ENCODE measurements around the gene B4GALNT4.

B4GALNT4 gene

GRCh38 chr11:325796-326591 is 43.3 kb upstream of the B4GALNT4 start:
- Histone ChIP-seq H3K79me2 (ENCODE audit: low read length) (no peaks in the 10 kb centered on the region), H3K36me3 (replicated peaks; ENCODE audit: insufficient read depth, low read length) (no peaks in the 10 kb centered on the region), H3K9ac (ENCODE audit: low read length) (no peak overlapping the region), H4K20me1 (ENCODE audit: insufficient read depth, low read length) (no peaks in the 10 kb centered on the region), H3K9me2 (replicated peaks; ENCODE audit: insufficient read depth, low read length) (no peaks in the 10 kb centered on the region), H3K4me3 (ENCODE audit: low read length) (no peak overlapping the region), H3K9me3 (replicated peaks; ENCODE audit: insufficient read depth, low read length) (no peaks in the 10 kb centered on the region), H3K4me2 (ENCODE audit: low read depth, low read length) (no peak overlapping the region), H3K27me3 (replicated peaks; ENCODE audit: insufficient read depth, low read length) (peaks cover 71% of the 10 kb centered on the region), H3F3A (ENCODE audit: insufficient read depth, low read length) (peaks cover 3% of the 10 kb centered on the region; the same call in 1 of the 2 replicates), H3K4me1 (ENCODE audit: low read length) (peaks cover 18% of the 10 kb centered on the region), H3K27ac (ENCODE audit: low read length) (no peak overlapping the region), H2AFZ (ENCODE audit: low read length) (no peak overlapping the region)
- TF ChIP-seq CTCF (IDR thresholded peaks at IDR 0.05; ENCODE audit: low read length) (no peak), EZH2phosphoT487 (IDR thresholded peaks at IDR 0.05; ENCODE audit: low read length) (no peak), EZH2 (optimal IDR thresholded peaks at IDR 0.05; ENCODE audit: low read depth, low read length) (no peak)
- DNase-seq, result no peak

GRCh38 chr11:326592-326841 is 42.8 kb upstream of the B4GALNT4 start:
- peaks cover 23% of the 10 kb centered on the region for H3K4me1 ChIP-seq (ENCODE audit: low read length)
- no peak overlapping the region for H3K4me2 ChIP-seq (ENCODE audit: low read depth, low read length)

GRCh38 chr11:326842-327580 is 42.3 kb upstream of the B4GALNT4 start:
- Histone ChIP-seq H2AFZ (ENCODE audit: low read length) (no peak overlapping the region), H3K4me2 (ENCODE audit: low read depth, low read length) (no peak overlapping the region; the same call in 1 of the 2 replicates), H3K9ac (ENCODE audit: low read length) (no peak overlapping the region)

More at GRCh38 chr11:326592-326841, 42.8 kb upstream of the B4GALNT4 start:
- no peak overlapping the region for H2AFZ ChIP-seq (ENCODE audit: low read length)
- no peak overlapping the region for H3K4me3 ChIP-seq (ENCODE audit: low read length)
- no peaks in the 10 kb centered on the region for H3K9me2 ChIP-seq (replicated peaks; ENCODE audit: insufficient read depth, low read length)
- no peaks in the 10 kb centered on the region for H3K79me2 ChIP-seq (ENCODE audit: low read length)
- no peak for DNase-seq
- no peak overlapping the region for H3K27ac ChIP-seq (ENCODE audit: low read length)
- H3K27me3 ChIP-seq (replicated peaks; ENCODE audit: insufficient read depth, low read length), result peaks cover 71% of the 10 kb centered on the region
- no peak for TF ChIP-seq EZH2phosphoT487 (IDR thresholded peaks at IDR 0.05; ENCODE audit: low read length)
- TF ChIP-seq EZH2 (optimal IDR thresholded peaks at IDR 0.05; ENCODE audit: low read depth, low read length), result no peak
- TF ChIP-seq CTCF (IDR thresholded peaks at IDR 0.05; ENCODE audit: low read length), result no peak
- H4K20me1 ChIP-seq (ENCODE audit: insufficient read depth, low read length), result no peaks in the 10 kb centered on the region
- peaks cover 9% of the 10 kb centered on the region for H3F3A ChIP-seq (ENCODE audit: insufficient read depth, low read length)
- H3K9me3 ChIP-seq (replicated peaks; ENCODE audit: insufficient read depth, low read length), result no peaks in the 10 kb centered on the region
- H3K36me3 ChIP-seq (replicated peaks; ENCODE audit: insufficient read depth, low read length), result no peaks in the 10 kb centered on the region
- no peak overlapping the region for H3K9ac ChIP-seq (ENCODE audit: low read length)

More at GRCh38 chr11:326842-327580, 42.3 kb upstream of the B4GALNT4 start:
- peaks cover 9% of the 10 kb centered on the region for H3F3A ChIP-seq (ENCODE audit: insufficient read depth, low read length)
- no peaks in the 10 kb centered on the region for H3K36me3 ChIP-seq (replicated peaks; ENCODE audit: insufficient read depth, low read length)
- no peaks in the 10 kb centered on the region for H3K79me2 ChIP-seq (ENCODE audit: low read length)
- no peak for TF ChIP-seq EZH2 (optimal IDR thresholded peaks at IDR 0.05; ENCODE audit: low read depth, low read length)
- TF ChIP-seq CTCF (IDR thresholded peaks at IDR 0.05; ENCODE audit: low read length), result no peak
- TF ChIP-seq EZH2phosphoT487 (IDR thresholded peaks at IDR 0.05; ENCODE audit: low read length), result no peak
- H3K4me3 ChIP-seq (ENCODE audit: low read length), result no peak overlapping the region
- H3K4me1 ChIP-seq (ENCODE audit: low read length), result peaks cover 28% of the 10 kb centered on the region
- no peak overlapping the region for H3K27ac ChIP-seq (ENCODE audit: low read length)
- no peaks in the 10 kb centered on the region for H3K9me3 ChIP-seq (replicated peaks; ENCODE audit: insufficient read depth, low read length)
- no peaks in the 10 kb centered on the region for H4K20me1 ChIP-seq (ENCODE audit: insufficient read depth, low read length)
- DNase-seq, result no peak
- peaks cover 75% of the 10 kb centered on the region for H3K27me3 ChIP-seq (replicated peaks; ENCODE audit: insufficient read depth, low read length)
- no peaks in the 10 kb centered on the region for H3K9me2 ChIP-seq (replicated peaks; ENCODE audit: insufficient read depth, low read length)
